B cell (primary cell): ENCODE results near the gene MAPK9. TPM values are rescaled to one million over a fixed set of nuclear protein-coding genes. Genes with fewer than 3 reads are reported as not detected.

ENCODE experiments used
- ATAC-seq: fragments of 200-7000 bp; cut with Tn5 transposase; one replicate; pipeline ENCODE4 v1.10.0; 2021; ENCODE audit warnings: low read depth, mild to moderate bottlenecking, moderate number of reproducible peaks, moderate library complexity
- CTCF ChIA-PET: fragments of 350-600 bp; sonication (Branson Sonifier 250); formaldehyde crosslinking; loops from one replicate; lab custom pipeline; 2021; ENCODE audit warnings: antibody characterized with exemption, inconsistent platforms; lab: Charles Lee
- POLR2A ChIA-PET: fragments of 350-600 bp; sonication (Branson Sonifier 250); formaldehyde crosslinking; loops from one replicate; lab custom pipeline; 2021; ENCODE audit warnings: antibody characterized with exemption; lab: Charles Lee
- DNase-seq: peaks from one replicate; pipeline ENCODE4 v3.0.0; 2013
- H2AFZ ChIP-seq: 2 replicates; pipeline ENCODE4 v1.6.1; 2012; ENCODE audit warnings: mild to moderate bottlenecking, low read depth, low read length; ENCODE audit not compliant: insufficient read depth, poor library complexity, severe bottlenecking
- H3K27ac ChIP-seq, 2 donors: 1 replicate in 1 of 2; 2 replicates in 1 of 2; pipeline ENCODE4 v1.5.1; 2012 to 2013; ENCODE audit warnings: low read length in 2 of 2, mild to moderate bottlenecking in 2 of 2, moderate library complexity in 1 of 2
- H3K27me3 ChIP-seq, 4 experiments: fragments of 200-600 bp in 1 of 4; sonication (generic) in 1 of 4; replicated peaks in 1 of 4; 1 replicate in 2 of 4; 2 replicates in 2 of 4; pipeline versions ENCODE4 v1.6.1 to v1.7.0; 2013 to 2016; ENCODE audit warnings: low read length in 3 of 4, mild to moderate bottlenecking in 2 of 4, mixed read lengths in 1 of 4, moderate library complexity in 1 of 4; ENCODE audit not compliant: insufficient read depth in 4 of 4, control insufficient read depth in 3 of 4; ENCODE audit errors: control extremely low read depth in 1 of 4
- H3K36me3 ChIP-seq, 2 experiments: replicated peaks in 1 of 2; 1 replicate in 1 of 2; 2 replicates in 1 of 2; pipeline versions ENCODE4 v1.6.1 to v1.7.1; 2013; ENCODE audit warnings: low read length in 1 of 2; ENCODE audit not compliant: insufficient read depth in 2 of 2, control insufficient read depth in 1 of 2; ENCODE audit errors: control extremely low read depth in 1 of 2, extremely low read depth in 1 of 2
- H3K4me1 ChIP-seq, 2 donors: fragments of 200-600 bp in 1 of 2; sonication (generic) in 1 of 2; 1 replicate in 1 of 2; 2 replicates in 1 of 2; pipeline versions ENCODE4 v1.5.1 to v1.6.1; 2013 to 2017; ENCODE audit warnings: low read length in 2 of 2; ENCODE audit not compliant: control insufficient read depth in 2 of 2, insufficient read depth in 2 of 2
- H3K4me2 ChIP-seq: replicated peaks from 2 replicates; pipeline ENCODE3; 2012; ENCODE audit warnings: mild to moderate bottlenecking, low read depth, low read length; ENCODE audit not compliant: poor library complexity, severe bottlenecking
- H3K4me3 ChIP-seq, 5 experiments: fragments of 200-600 bp in 1 of 5; sonication (generic) in 1 of 5; 1 replicate in 3 of 5; 2 replicates in 2 of 5; pipeline versions ENCODE4 v1.5.1 to v1.7.0; 2011 to 2016; ENCODE audit warnings: low read length in 4 of 5, mild to moderate bottlenecking in 4 of 5, low read depth in 2 of 5, control low read depth in 1 of 5, moderate library complexity in 1 of 5; ENCODE audit not compliant: insufficient read depth in 1 of 5; ENCODE audit errors: control extremely low read depth in 1 of 5, extremely low read depth in 1 of 5
- H3K79me2 ChIP-seq: fragments of 200-600 bp; sonication (generic); one replicate; pipeline ENCODE4 v1.6.0; 2016; ENCODE audit warnings: low read length; ENCODE audit not compliant: control insufficient read depth, insufficient read depth
- H3K9ac ChIP-seq: fragments of 200-600 bp; sonication (generic); 2 replicates; pipeline ENCODE4 v1.6.1; 2017; ENCODE audit warnings: mild to moderate bottlenecking, low read length, moderate library complexity
- H3K9me3 ChIP-seq, 3 donors: one replicate each; pipeline versions ENCODE4 v1.6.1 to v1.7.1; 2013; ENCODE audit warnings: low read length in 2 of 3; ENCODE audit not compliant: control insufficient read depth in 2 of 3, insufficient read depth in 1 of 3; ENCODE audit errors: control extremely low read depth in 1 of 3
- H4K20me1 ChIP-seq: 2 replicates; pipeline ENCODE4 v1.6.0; 2012; ENCODE audit warnings: mild to moderate bottlenecking, low read length; ENCODE audit not compliant: insufficient read depth, control insufficient read depth, poor library complexity, severe bottlenecking
- H3K27ac Mint-ChIP-seq: one replicate; pipeline ENCODE4 v1.8.0; 2021; ENCODE audit warnings: mixed read lengths
- H3K27me3 Mint-ChIP-seq: one replicate; pipeline ENCODE4 v1.8.0; 2021; ENCODE audit warnings: mixed read lengths
- H3K4me1 Mint-ChIP-seq: one replicate; pipeline ENCODE4 v1.8.0; 2021; ENCODE audit warnings: mixed read lengths
- H3K4me3 Mint-ChIP-seq: one replicate; pipeline ENCODE4 v1.8.0; 2021; ENCODE audit warnings: mixed read lengths
- H3K9me3 Mint-ChIP-seq: one replicate; pipeline ENCODE4 v1.8.0; 2022; ENCODE audit warnings: mixed read lengths; ENCODE audit not compliant: insufficient read depth
- CTCF ChIP-seq: fragments of 200-600 bp; IDR thresholded peaks from one replicate; pipeline ENCODE4 v1.8.0; 2022; ENCODE audit warnings: antibody characterized with exemption, mild to moderate bottlenecking
- EZH2 ChIP-seq: IDR thresholded peaks from 2 replicates; pipeline ENCODE4 v1.6.1; 2012; ENCODE audit warnings: borderline replicate concordance, low read depth, mild to moderate bottlenecking, moderate library complexity, low read length; ENCODE audit not compliant: insufficient read depth, poor library complexity, severe bottlenecking
- WGBS: methylation state at CpG from one replicate; pipeline ENCODE4 v1.1.5; 2013; ENCODE audit warnings: missing lambda C conversion rate; ENCODE audit not compliant: insufficient coverage; 5-methylcytosine and 5-hydroxymethylcytosine counted together
- intact Hi-C: fragments of 100-400 bp; cut with micrococcal nuclease; formaldehyde crosslinking; loops from one replicate; pipeline ENCODE4 v1.10.0; 2022
- polyA plus RNA-seq: library from polyadenylated mRNA; depleted of rRNA; stranded (reverse); fragments of >200 nt; gene quantifications from 2 replicates; pipeline ENCODE4 v1.2.3, GENCODE V29; 2012
- total RNA-seq, 2 donors: library from RNA; stranded (reverse); fragments of 120-200 nt in 1 of 2; gene quantifications; 1 replicate in 1 of 2; 2 replicates in 1 of 2; pipeline versions ENCODE4 v1.2.3 to v1.2.4, GENCODE V29; 2013 to 2022

Gene MAPK9
- total and polyA plus RNA-seq, 2 donors (not counting 1 experiment from before 2014, with no cell fraction given), result 19.7 to 40.4 TPM

- H3K4me3 ChIP-seq, result no peak overlapping the region
- intact Hi-C loops, result no loop called here
- Mint-ChIP-seq H3K27me3 (peaks cover 23% of the 10 kb centered on the region), H3K4me3 (no peak overlapping the region), H3K27ac (no peak overlapping the region), H3K4me1 (no peaks in the 10 kb centered on the region), H3K9me3 (no peaks in the 10 kb centered on the region)
- no peak for TF ChIP-seq CTCF
- no peak for TF ChIP-seq EZH2
- H3K9ac ChIP-seq, result no peak overlapping the region
- no peaks in the 10 kb centered on the region for H3K9me3 ChIP-seq
- H2AFZ ChIP-seq, result no peak overlapping the region
- H3K4me2 ChIP-seq, result no peak overlapping the region
- ATAC-seq (no peak), DNase-seq (no peak)
- peaks cover 0 to 8% (median 0%) of the 10 kb centered on the region in 4 experiments for H3K27me3 ChIP-seq
- H3K4me1 ChIP-seq, result no peaks in the 10 kb centered on the region
- ChIA-PET CTCF (interaction anchor here (3.5 kb wide), 1 partner anchor 19 kb away, joined by 13 read pairs; no protein-coding TSS in a partner anchor), POLR2A (no interaction called here)
- H4K20me1 ChIP-seq, result no peaks in the 10 kb centered on the region
- no peaks in the 10 kb centered on the region for H3K79me2 ChIP-seq
- 70% methylated on average over 6 of the region's 6 CpGs for WGBS
- H3K27ac ChIP-seq, result no peak overlapping the region
- no peaks in the 10 kb centered on the region for H3K36me3 ChIP-seq
These were observed 42.3 kb upstream of the MAPK9 start for GRCh38 chr5:180334176-180334575.

- no peaks in the 10 kb centered on the region for H3K36me3 ChIP-seq
- WGBS, result 92% methylated on average over 3 of the region's 4 CpGs
- H3K4me3 Mint-ChIP-seq, result no peak overlapping the region
- H3K4me3 ChIP-seq, result no peak overlapping the region
- H3K27ac ChIP-seq, result no peak overlapping the region
- intact Hi-C loops, result no loop called here
- TF ChIP-seq EZH2, result no peak
- TF ChIP-seq CTCF, result no peak
- ChIA-PET CTCF (interaction anchor here (3.5 kb wide), 1 partner anchor 18 kb away, joined by 13 read pairs; no protein-coding TSS in a partner anchor), POLR2A (no interaction called here)
- peaks cover 23% of the 10 kb centered on the region for H3K27me3 Mint-ChIP-seq
- no peaks in the 10 kb centered on the region for H3K4me1 Mint-ChIP-seq
- no peak overlapping the region for H3K9ac ChIP-seq
- H3K27ac Mint-ChIP-seq, result no peak overlapping the region
- ATAC-seq (no peak), DNase-seq (no peak)
- H3K27me3 ChIP-seq, result peaks cover 0 to 8% (median 0%) of the 10 kb centered on the region in 4 experiments
- H3K79me2 ChIP-seq, result no peaks in the 10 kb centered on the region
- H2AFZ ChIP-seq, result no peak overlapping the region
- H3K4me2 ChIP-seq, result no peak overlapping the region
- peaks cover 0 to under 1% of the 10 kb centered on the region in 2 donors for H3K4me1 ChIP-seq
- H3K9me3 ChIP-seq, result no peaks in the 10 kb centered on the region
- H3K9me3 Mint-ChIP-seq, result no peaks in the 10 kb centered on the region
- H4K20me1 ChIP-seq, result no peaks in the 10 kb centered on the region
These were observed 41.8 kb upstream of the MAPK9 start for GRCh38 chr5:180333661-180334060.
